Measurements from ENCODE around the gene NKTR.
"Not testable (repeated sequence)": the region's sequence is repeated elsewhere in the genome, so short reads cannot be mapped to it uniquely, and the experiment has no call there.

NKTR gene

DNA sequence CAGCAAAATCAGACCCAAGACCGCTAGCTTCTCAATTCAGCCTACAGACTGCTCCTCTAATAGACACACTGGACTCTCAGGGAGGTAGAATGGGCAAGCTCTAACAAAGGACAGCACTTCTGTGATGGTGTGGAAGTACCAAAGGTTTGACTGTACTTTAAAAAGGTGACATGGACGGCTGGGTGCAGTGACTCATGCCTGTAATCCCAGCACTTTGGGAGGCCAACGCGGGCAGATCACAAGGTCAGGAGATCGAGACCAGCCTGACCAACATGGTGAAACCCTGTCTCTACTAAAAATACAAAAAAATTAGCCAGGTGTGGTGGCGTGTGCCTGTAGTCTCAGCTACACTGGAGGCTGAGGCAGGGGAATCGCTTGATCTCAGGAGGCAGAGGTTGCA lies 3.4 kb upstream of the NKTR start:
- not testable (repeated sequence) for DNase-seq

DNA sequence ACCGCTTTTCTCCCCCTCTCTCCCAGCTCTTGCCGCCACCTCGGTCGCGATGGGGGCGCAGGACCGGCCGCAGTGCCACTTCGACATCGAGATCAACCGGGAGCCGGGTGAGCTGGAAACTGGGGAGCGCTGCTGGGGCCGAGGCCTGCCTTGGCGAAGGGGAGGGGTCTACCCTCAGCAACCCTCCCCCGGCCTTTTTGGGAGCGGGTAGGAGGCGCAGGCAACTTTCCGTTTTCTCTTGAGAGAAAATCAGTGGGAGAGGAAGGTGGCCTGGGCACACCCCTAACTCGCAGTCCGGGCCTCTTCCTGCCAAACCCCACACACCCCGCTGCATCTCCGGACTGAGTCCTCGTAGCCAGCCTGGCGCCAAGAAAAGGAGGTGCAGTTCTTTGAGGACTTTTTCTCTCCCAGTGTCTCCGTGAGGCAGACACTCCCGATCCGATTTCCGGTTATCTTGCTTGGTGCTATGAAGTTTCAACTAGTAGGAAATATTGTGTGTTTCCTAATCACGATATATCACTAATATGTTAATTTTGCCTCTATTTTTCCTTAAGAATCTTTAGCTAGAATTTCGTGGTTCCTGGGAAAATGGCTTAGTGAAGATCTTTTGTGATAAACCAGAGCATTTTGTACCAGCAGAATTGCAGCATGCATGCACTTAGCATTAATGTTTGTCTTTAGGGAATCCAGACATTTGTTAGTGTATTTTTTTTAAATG lies 631 bp downstream of the NKTR start:
- no peak for DNase-seq

DNA sequence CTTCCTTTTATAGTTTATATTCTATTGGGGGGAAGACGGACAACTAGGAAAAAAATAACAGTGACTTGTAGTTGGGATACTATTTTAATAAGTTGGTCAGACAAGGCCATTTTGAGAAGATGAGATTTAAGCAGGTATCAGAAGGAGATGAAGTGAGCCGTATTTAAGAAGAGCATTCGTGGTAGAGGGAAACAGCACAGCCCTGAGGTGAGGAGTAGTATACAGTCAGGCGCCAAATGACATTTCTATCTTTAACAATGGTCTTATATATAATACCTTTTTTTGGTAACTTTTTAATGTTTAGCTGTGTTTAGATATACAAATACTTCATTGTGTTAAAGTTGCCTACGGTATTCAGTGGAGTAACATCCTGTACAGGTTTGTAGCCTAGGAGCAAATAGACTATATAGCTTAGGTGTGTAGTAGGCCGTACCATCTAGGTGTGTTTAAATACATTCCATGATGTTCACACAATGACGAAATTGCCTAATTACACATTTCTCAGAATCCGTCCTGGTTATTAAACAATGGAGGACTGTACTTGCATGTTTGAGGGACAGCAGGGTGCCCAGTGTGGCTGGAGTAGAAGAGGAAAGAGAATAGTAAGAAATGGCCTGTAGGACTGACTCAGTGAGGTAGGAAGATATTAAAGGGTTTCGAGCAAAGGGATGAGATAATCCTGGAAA lies 1.6 kb downstream of the NKTR start:
- DNase-seq, result no peak

DNA sequence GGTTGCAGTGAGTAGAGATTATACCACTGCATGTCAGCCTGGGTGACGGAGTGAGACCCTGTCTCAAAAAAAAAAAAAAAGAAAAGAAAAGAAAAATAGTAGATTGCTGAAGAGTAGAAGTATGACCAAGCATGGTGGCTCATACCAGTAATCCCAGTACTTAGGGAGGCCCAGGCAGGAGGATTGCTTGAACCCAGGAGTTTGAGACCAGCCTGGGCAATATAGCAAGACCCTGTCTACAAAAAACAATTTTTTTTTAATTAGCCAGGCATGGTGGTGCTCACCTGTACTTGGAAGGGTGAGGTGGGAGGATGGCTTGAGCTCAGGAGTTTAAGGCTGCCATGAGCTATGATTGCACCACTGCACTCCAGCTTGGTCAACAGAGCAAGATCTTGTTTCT lies 2.5 kb downstream of the NKTR start:
- no peak for DNase-seq

GRCh38 chr3:42605546-42606173 lies 5.2 kb downstream of the NKTR start:
- DNase-seq, result no peak

GRCh38 chr3:42608581-42608980 lies 8.1 kb downstream of the NKTR start:
- no peak for DNase-seq

- DNase-seq, result no peak
Measured at GRCh38 chr3:42610976-42611375, 10.5 kb downstream of the NKTR start.

- no peak for DNase-seq
Measured at GRCh38 chr3:42612217-42612616, 11.7 kb downstream of the NKTR start.

DNA sequence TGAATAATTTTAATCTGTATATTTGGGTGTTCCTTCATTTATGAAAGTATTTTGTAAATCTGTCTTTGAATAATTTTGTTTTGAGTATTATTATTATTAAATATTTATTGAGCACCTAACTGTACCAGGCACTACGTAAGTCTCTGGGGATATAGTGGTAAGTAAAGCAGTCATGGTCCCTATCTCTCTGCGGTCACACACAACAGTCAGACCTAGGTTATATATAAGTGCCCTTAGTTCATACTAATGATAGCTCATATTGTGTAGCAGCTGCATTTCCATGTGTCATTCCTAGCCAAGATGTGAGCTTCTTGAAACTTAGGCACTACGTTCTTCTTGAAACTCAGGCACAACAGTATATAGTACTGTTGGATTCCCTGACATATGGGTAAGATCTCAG lies 12.4 kb downstream of the NKTR start:
- DNase-seq, result no peak

- no peak for DNase-seq
Measured at GRCh38 chr3:42613462-42613861, 13.0 kb downstream of the NKTR start.

DNA sequence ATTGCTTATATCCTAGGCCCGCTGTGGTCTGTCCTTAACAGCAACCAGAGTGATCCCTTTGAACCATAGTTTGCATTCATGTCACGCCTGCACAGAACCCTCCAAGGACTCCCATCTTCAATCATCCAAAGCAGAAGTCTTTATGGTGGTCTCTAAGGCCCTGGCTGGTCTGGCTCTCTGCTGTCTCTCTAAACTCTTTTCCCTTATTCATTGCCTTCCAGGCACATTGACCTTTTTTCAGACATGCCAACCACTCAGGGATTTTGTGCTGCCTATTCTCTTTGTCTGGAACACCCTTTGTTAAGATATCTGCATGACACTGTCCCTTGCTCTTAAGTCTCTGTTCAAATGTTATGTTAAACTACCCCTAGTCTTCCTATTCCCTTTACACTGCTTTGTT lies 31.1 kb downstream of the NKTR start:
- DNase-seq, result no peak

GRCh38 chr3:42632146-42632545 lies 31.7 kb downstream of the NKTR start:
- no peak for DNase-seq

DNA sequence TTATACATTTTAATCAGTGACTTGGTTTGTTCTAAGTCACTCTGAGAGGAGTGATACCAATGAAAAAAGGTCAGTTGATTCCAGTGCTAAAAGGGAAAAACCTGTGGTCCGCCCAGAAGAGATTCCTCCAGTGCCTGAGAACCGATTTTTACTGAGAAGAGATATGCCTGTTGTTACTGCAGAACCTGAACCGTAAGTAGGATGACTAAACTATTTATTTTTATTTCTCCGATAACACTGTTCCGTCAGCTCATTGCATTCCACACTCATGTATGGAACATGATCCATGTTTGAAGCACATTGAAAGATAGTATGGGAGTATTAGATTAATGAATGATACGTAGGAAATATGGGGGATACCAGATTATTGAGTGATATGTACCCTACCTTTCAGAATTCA lies 33.1 kb downstream of the NKTR start:
- DNase-seq, result no peak

DNA sequence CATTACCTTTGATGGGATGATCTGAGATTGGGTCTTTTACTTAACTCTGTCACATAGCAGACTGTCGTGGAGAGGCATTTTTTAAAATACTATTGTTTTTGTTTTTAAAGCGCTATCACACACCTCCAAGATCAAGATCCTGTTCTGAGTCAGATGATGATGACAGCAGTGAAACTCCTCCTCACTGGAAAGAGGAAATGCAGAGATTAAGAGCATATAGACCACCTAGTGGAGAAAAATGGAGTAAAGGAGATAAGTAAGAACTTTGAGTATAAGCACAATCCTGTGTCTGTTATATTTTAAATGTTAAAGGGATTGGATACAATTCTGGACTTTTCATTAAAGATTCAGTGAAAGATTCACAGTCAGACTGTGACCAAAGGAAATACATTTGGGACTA lies 34.6 kb downstream of the NKTR start:
- DNase-seq, result no peak

DNA sequence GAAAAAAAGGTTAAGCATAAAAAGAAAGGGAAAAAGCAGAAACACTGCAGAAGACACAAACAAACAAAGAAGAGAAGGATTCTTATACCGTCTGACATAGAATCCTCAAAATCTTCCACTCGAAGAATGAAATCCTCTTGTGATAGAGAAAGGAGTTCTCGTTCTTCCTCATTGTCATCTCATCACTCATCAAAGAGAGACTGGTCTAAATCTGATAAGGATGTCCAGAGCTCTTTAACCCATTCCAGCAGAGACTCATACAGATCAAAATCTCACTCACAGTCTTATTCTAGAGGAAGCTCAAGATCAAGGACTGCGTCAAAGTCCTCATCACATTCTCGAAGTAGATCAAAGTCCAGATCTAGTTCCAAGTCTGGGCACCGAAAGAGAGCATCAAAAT lies 36.5 kb downstream of the NKTR start:
- no peak for DNase-seq

DNA sequence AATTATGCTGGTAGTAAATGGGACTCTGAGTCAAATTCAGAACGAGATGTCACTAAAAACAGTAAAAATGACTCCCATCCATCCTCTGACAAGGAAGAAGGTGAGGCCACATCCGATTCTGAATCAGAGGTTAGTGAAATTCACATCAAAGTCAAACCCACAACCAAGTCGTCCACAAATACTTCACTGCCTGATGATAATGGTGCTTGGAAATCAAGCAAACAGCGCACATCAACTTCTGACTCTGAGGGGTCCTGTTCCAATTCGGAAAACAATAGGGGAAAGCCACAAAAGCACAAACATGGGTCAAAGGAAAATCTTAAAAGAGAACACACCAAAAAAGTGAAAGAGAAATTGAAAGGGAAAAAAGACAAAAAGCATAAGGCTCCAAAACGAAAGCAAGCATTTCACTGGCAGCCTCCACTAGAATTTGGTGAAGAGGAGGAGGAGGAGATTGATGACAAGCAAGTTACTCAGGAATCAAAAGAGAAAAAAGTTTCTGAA lies 37.9 kb downstream of the NKTR start:
- no peak for DNase-seq

GRCh38 chr3:42639192-42639591 lies 38.7 kb downstream of the NKTR start:
- DNase-seq, result no peak

- DNase-seq, result no peak
Measured at GRCh38 chr3:42640129-42640528, 39.6 kb downstream of the NKTR start.

- no peak for DNase-seq
Measured at GRCh38 chr3:42640771-42641370, 40.4 kb downstream of the NKTR start.

GRCh38 chr3:42647821-42648459 lies 47.5 kb downstream of the NKTR start:
- DNase-seq, result no peak

DNA sequence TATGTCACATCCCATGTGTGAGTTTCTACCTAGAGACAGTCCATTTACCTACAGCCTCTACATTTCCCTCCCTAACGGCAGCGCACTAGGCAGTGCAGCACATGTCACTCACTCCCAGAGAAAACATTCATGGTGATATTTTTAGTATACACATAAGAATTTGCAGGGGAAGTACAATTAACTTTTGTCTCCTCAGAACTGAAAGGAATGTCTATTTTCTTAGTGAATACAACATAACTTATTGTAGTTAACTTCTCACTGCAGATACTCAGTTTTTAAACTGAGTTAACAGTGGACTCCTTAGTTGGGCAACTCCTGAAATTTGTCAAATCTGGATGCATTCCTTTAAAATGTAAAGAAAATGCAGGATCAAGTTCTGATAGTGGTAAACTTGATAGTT lies 48.5 kb downstream of the NKTR start:
- DNase-seq, result no peak

DNA sequence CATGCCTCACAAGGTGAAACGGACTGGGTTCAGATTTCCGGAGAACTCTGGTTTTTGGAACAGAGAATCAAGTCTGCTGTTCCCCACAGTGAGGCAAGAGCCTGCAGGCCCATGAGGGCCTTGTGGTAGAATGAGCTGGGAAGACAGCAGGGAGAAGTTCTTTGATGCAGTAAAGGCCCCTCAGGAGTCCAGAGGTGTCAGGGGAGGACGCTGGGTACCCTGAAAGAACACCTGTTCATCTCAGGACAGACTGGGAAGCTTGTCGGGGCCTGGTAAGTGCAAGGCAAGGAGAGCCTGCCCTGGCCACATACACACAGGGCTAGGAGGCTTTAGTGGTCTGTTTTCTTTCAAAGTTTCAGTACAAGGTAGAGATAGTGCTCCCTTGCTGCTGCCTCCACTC lies 49.3 kb downstream of the NKTR start:
- no peak for DNase-seq

Data from NCI-H2081 treated with DMSO at 0.1 percent for 48 hours (cell line).